Glomerular endothelial cell (primary cell): ENCODE results near the gene NPW. TPM values are rescaled to one million over a fixed set of nuclear protein-coding genes. Genes with fewer than 3 reads are reported as not detected.
"Not testable (repeated sequence)": the region's sequence is repeated elsewhere in the genome, so short reads cannot be mapped to it uniquely, and the experiment has no call there.

Source experiments
- DNase-seq: peaks from one replicate; pipeline ENCODE4 v3.0.0-alpha.2; 2011; ENCODE audit warnings: low read depth, low spot score; ENCODE audit errors: extremely low read depth
- total RNA-seq: library from RNA; depleted of rRNA; stranded (reverse); fragments of >200 nt; gene quantifications from 2 replicates; pipeline ENCODE4 v1.2.3, GENCODE V29; 2015

The NPW gene
- total RNA-seq, 1 donor from 2014 or later: 0.35 TPM

- DNase-seq: no peak
These were observed 17.9 kb upstream of the NPW start for GRCh38 chr16:2001456-2002355.

- no peak for DNase-seq
These were observed 17.0 kb upstream of the NPW start for GRCh38 chr16:2002406-2003230.

GRCh38 chr16:2003231-2003826 is 16.3 kb upstream of the NPW start:
- DNase-seq: no peak

GRCh38 chr16:2003827-2004641 is 15.6 kb upstream of the NPW start:
- DNase-seq: no peak

- DNase-seq: no peak
These were observed 14.6 kb upstream of the NPW start for GRCh38 chr16:2004795-2005517.

GRCh38 chr16:2005646-2006045 is 13.9 kb upstream of the NPW start:
- no peak for DNase-seq

- DNase-seq: no peak
These were observed 13.3 kb upstream of the NPW start for GRCh38 chr16:2006317-2006716.

- DNase-seq: no peak
These were observed 12.3 kb upstream of the NPW start for GRCh38 chr16:2007081-2007836.

GRCh38 chr16:2008009-2008526 is 11.5 kb upstream of the NPW start:
- no peak for DNase-seq

GRCh38 chr16:2008631-2009163 is 10.9 kb upstream of the NPW start:
- no peak for DNase-seq

- no peak for DNase-seq
These were observed 10.3 kb upstream of the NPW start for GRCh38 chr16:2009164-2009711.

- DNase-seq: peak; percentile 34
These were observed 9.6 kb upstream of the NPW start, which contains the start of gene ZNF598 for GRCh38 chr16:2009791-2010510. Gene ZNF598, minus strand, starts transcription at chr16:2009821.

GRCh38 chr16:2011726-2012125 is 7.9 kb upstream of the NPW start:
- not testable (repeated sequence) for DNase-seq

- no peak for DNase-seq
These were observed 6.1 kb upstream of the NPW start for GRCh38 chr16:2013527-2013926.

- DNase-seq: no peak
These were observed 4.3 kb upstream of the NPW start for GRCh38 chr16:2015117-2015946.

- DNase-seq: no peak
These were observed 3.7 kb upstream of the NPW start for GRCh38 chr16:2015947-2016208.

- no peak for DNase-seq
These were observed 3.1 kb upstream of the NPW start for GRCh38 chr16:2016407-2016922.
